Smooth muscle cell (in vitro differentiated cells): ENCODE measurements around the gene FERD3L. TPM values are rescaled to one million over a fixed set of nuclear protein-coding genes. Genes with fewer than 3 reads are reported as not detected.

Source experiments
- DNase-seq: peaks from one replicate; lab custom pipeline; 2025; ENCODE audit not compliant: unreplicated experiment; lab: John Stamatoyannopoulos, UW
- H2AFZ ChIP-seq: fragments of 200-600 bp; sonication (generic); 2 replicates; pipeline ENCODE4 v1.6.0; 2016; ENCODE audit warnings: antibody characterized with exemption, low read depth, mild to moderate bottlenecking
- H3F3A ChIP-seq: fragments of 200-600 bp; sonication (generic); 2 replicates; pipeline ENCODE4 v1.6.0; 2017; ENCODE audit warnings: antibody characterized with exemption, low read depth
- H3K27ac ChIP-seq: fragments of 200-600 bp; sonication (generic); 2 replicates; pipeline ENCODE4 v1.5.1; 2016; ENCODE audit warnings: low read depth, mild to moderate bottlenecking
- H3K27me3 ChIP-seq: fragments of 200-600 bp; sonication (generic); 2 replicates; pipeline ENCODE4 v1.6.1; 2016; ENCODE audit warnings: low read depth, mild to moderate bottlenecking
- H3K36me3 ChIP-seq: fragments of 200-600 bp; sonication (generic); 2 replicates; pipeline ENCODE4 v1.5.1; 2016; ENCODE audit warnings: low read depth
- H3K4me1 ChIP-seq: fragments of 200-600 bp; sonication (generic); 2 replicates; pipeline ENCODE4 v1.5.1; 2016; ENCODE audit warnings: low read depth
- H3K4me2 ChIP-seq: fragments of 200-600 bp; sonication (generic); 2 replicates; pipeline ENCODE4 v1.6.0; 2016; ENCODE audit warnings: mild to moderate bottlenecking
- H3K4me3 ChIP-seq: fragments of 200-600 bp; sonication (generic); 2 replicates; pipeline ENCODE4 v1.5.1; 2016; ENCODE audit warnings: mild to moderate bottlenecking
- H3K79me2 ChIP-seq: fragments of 200-600 bp; sonication (generic); 2 replicates; pipeline ENCODE4 v1.6.0; 2016; ENCODE audit warnings: low read depth, mild to moderate bottlenecking
- H3K9ac ChIP-seq: fragments of 200-600 bp; sonication (generic); 2 replicates; pipeline ENCODE4 v1.6.0; 2016; ENCODE audit warnings: low read depth
- H3K9me3 ChIP-seq: fragments of 200-600 bp; sonication (generic); replicated peaks from 2 replicates; pipeline ENCODE4 v1.5.1; 2016; ENCODE audit warnings: low read depth
- H4K20me1 ChIP-seq: fragments of 200-600 bp; sonication (generic); 2 replicates; pipeline ENCODE4 v1.6.0; 2016; ENCODE audit warnings: low read depth
- WGBS: methylation state at CpG from one replicate; pipeline ENCODE4 v1.1.7; 2016; ENCODE audit warnings: low lambda C conversion rate; 5-methylcytosine and 5-hydroxymethylcytosine counted together
- polyA plus RNA-seq: library from polyadenylated mRNA; unstranded; fragments of >200 nt; fragmentation: Nextera tagmentation; extraction: Ambion mirVana; gene quantifications from 2 replicates; pipeline ENCODE4 v1.2.1, GENCODE V29; 2016
- total RNA-seq: library from RNA; depleted of rRNA; stranded (reverse); fragments of >200 nt; gene quantifications from 2 replicates; pipeline ENCODE4 v1.2.3, GENCODE V29; 2014
- TF ChIP-seq, protein P1 (sequence below): fragments of 200-600 bp; sonication (generic); IDR thresholded peaks from 2 replicates; pipeline ENCODE4 v1.5.1; 2017; ENCODE audit warnings: borderline replicate concordance, mild to moderate bottlenecking, antibody characterized with exemption; ENCODE audit not compliant: insufficient read depth, poor library complexity, severe bottlenecking

Gene FERD3L
- total and polyA plus RNA-seq, 2 experiments from 2014 or later: not detected

DNA sequence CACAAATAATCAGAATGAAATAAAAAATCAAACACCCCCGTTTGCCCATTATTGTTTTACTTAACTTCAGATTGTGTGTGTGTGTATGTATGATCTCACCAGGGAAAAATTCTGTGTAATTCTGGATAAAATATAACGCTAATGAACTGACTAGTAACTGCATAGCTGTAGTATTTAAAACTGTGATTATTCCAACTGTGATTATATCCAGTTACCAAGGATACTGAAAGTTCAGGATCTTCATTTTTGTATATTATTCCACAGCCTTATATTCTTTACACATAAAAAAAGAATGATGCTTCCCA lies 30.7 kb downstream of the FERD3L start:
- Histone ChIP-seq H3K27ac (peak overlapping the region; percentile 79), H3K4me2 (peak overlapping the region; percentile 87), H3K79me2 (peaks cover 55% of the 10 kb centered on the region), H3K9me3 (no peaks in the 10 kb centered on the region), H3K4me1 (peaks cover 20% of the 10 kb centered on the region), H3K27me3 (no peaks in the 10 kb centered on the region), H4K20me1 (peaks cover 56% of the 10 kb centered on the region), H3K9ac (peak overlapping the region; percentile 84), H2AFZ (no peak overlapping the region), H3K36me3 (no peaks in the 10 kb centered on the region), H3K4me3 (peak overlapping the region; percentile 66), H3F3A (peaks cover 9% of the 10 kb centered on the region)
- 17% methylated on average over 2 of the region's 2 CpGs for WGBS
- TF ChIP-seq, protein P1, sequence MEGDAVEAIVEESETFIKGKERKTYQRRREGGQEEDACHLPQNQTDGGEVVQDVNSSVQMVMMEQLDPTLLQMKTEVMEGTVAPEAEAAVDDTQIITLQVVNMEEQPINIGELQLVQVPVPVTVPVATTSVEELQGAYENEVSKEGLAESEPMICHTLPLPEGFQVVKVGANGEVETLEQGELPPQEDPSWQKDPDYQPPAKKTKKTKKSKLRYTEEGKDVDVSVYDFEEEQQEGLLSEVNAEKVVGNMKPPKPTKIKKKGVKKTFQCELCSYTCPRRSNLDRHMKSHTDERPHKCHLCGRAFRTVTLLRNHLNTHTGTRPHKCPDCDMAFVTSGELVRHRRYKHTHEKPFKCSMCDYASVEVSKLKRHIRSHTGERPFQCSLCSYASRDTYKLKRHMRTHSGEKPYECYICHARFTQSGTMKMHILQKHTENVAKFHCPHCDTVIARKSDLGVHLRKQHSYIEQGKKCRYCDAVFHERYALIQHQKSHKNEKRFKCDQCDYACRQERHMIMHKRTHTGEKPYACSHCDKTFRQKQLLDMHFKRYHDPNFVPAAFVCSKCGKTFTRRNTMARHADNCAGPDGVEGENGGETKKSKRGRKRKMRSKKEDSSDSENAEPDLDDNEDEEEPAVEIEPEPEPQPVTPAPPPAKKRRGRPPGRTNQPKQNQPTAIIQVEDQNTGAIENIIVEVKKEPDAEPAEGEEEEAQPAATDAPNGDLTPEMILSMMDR: no peak
- DNase-seq: no peak

- peak overlapping the region; percentile 87 for H3K4me2 ChIP-seq
- WGBS: 29% methylated on average over 3 of the region's 3 CpGs
- H3F3A ChIP-seq: peaks cover 8% of the 10 kb centered on the region
- H4K20me1 ChIP-seq: peaks cover 56% of the 10 kb centered on the region
- peak overlapping the region; percentile 79 for H3K27ac ChIP-seq
- no peaks in the 10 kb centered on the region for H3K9me3 ChIP-seq
- H3K9ac ChIP-seq: peak overlapping the region; percentile 84
- H3K27me3 ChIP-seq: no peaks in the 10 kb centered on the region
- no peaks in the 10 kb centered on the region for H3K36me3 ChIP-seq
- H3K79me2 ChIP-seq: peaks cover 50% of the 10 kb centered on the region
- H2AFZ ChIP-seq: no peak overlapping the region
- H3K4me1 ChIP-seq: peaks cover 16% of the 10 kb centered on the region
- DNase-seq: no peak
- H3K4me3 ChIP-seq: peak overlapping the region; percentile 66
- TF ChIP-seq, protein P1: no peak
Measured at GRCh38 chr7:19113855-19114550, 31.2 kb downstream of the FERD3L start.

GRCh38 chr7:19113002-19113350 lies 32.2 kb downstream of the FERD3L start:
- Histone ChIP-seq H3K4me1 (peaks cover 20% of the 10 kb centered on the region), H4K20me1 (peaks cover 56% of the 10 kb centered on the region), H3K4me2 (peak overlapping the region; percentile 87), H3K9me3 (no peaks in the 10 kb centered on the region), H3K9ac (peak overlapping the region; percentile 84), H2AFZ (no peak overlapping the region), H3K27ac (peak overlapping the region; percentile 79), H3K27me3 (no peaks in the 10 kb centered on the region), H3F3A (peaks cover 3% of the 10 kb centered on the region), H3K36me3 (no peaks in the 10 kb centered on the region), H3K4me3 (peak overlapping the region; percentile 66), H3K79me2 (peaks cover 47% of the 10 kb centered on the region)
- no peak for DNase-seq
- TF ChIP-seq, protein P1: no peak
- WGBS: 19% methylated on average over 4 of the region's 4 CpGs

DNA sequence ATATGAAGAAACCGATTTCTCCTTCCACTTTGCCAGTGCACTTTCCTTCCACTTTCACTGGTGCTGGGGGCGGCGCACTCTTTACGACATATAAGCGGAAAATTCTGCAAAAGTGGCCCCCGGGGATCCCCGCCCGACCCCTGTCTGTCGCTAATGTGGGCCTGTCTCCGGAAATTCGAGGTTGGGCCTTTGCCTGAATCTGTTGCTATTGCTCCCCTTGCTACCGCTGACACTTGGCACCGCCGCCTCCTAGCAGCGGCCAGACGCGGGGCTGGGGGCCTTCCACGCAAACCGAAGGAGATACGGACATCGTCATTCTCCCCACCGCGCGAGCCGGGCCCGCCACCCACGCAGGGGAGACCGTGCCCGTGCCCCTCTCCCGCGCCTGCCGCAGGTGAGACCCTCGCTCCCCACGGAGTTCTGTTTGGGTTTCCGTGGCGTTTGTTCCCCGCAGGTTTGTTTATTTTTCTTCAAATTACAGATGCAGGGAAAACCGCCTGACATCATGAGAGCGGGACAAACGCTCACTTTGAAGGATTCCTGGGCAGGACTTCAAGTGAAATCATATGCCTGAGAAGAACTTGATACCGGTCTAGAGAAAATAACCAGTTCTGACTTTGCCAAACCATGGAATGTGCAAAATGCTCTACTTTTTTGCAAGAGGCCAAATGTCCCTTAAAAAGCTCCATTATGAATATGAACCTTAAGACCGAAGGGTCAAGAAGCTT lies 32.8 kb downstream of the FERD3L start:
- Histone ChIP-seq H4K20me1 (peaks cover 56% of the 10 kb centered on the region), H3K79me2 (peaks cover 47% of the 10 kb centered on the region), H3K27ac (peak overlapping the region; percentile 79), H3K4me2 (peak overlapping the region; percentile 87), H2AFZ (peak overlapping the region; percentile 36), H3K9me3 (no peaks in the 10 kb centered on the region), H3K9ac (peak overlapping the region; percentile 84), H3K4me1 (peaks cover 23% of the 10 kb centered on the region), H3K36me3 (no peaks in the 10 kb centered on the region), H3K4me3 (peak overlapping the region; percentile 66), H3K27me3 (peaks cover 2% of the 10 kb centered on the region), H3F3A (peaks cover 7% of the 10 kb centered on the region)
- no peak for DNase-seq
- TF ChIP-seq, protein P1: no peak
- WGBS: 6% methylated on average over 42 of the region's 42 CpGs
